Mesenchymal stem cell (in vitro differentiated cells and primary cell): ENCODE data around the gene PKDCC.

ENCODE experiments used
- DNase-seq: peaks from one replicate; pipeline ENCODE4 v3.0.0-alpha.2; 2013
- H2AFZ ChIP-seq: one replicate; pipeline ENCODE4 v1.6.1; 2013; ENCODE audit warnings: low read depth, mild to moderate bottlenecking, control low read depth, inconsistent platforms, low read length, moderate library complexity
- H2AK5ac ChIP-seq: 2 replicates; pipeline ENCODE4 v1.6.1; 2013; ENCODE audit warnings: low read length, moderate library complexity, mild to moderate bottlenecking, inconsistent platforms; ENCODE audit not compliant: severe bottlenecking
- H2BK120ac ChIP-seq: one replicate; pipeline ENCODE4 v1.6.1; 2013; ENCODE audit warnings: low read depth, mild to moderate bottlenecking, inconsistent platforms, low read length, moderate library complexity
- H2BK12ac ChIP-seq, 2 experiments: one replicate each; pipeline ENCODE4 v1.6.1; 2013; ENCODE audit warnings: inconsistent platforms in 2 of 2, low read length in 2 of 2, mild to moderate bottlenecking in 2 of 2, moderate library complexity in 2 of 2, control low read depth in 1 of 2
- H2BK15ac ChIP-seq: one replicate; pipeline ENCODE4 v1.6.1; 2013; ENCODE audit warnings: mild to moderate bottlenecking, low read depth, inconsistent platforms; ENCODE audit not compliant: poor library complexity, severe bottlenecking
- H2BK5ac ChIP-seq: 2 replicates; pipeline ENCODE4 v1.6.1; 2013; ENCODE audit warnings: low read depth, mild to moderate bottlenecking, low read length, control low read depth, inconsistent platforms; ENCODE audit not compliant: poor library complexity, severe bottlenecking
- H3K14ac ChIP-seq, 2 experiments: one replicate each; pipeline ENCODE4 v1.6.1; 2013; ENCODE audit warnings: inconsistent platforms in 2 of 2, low read length in 2 of 2, control low read depth in 1 of 2, mild to moderate bottlenecking in 1 of 2, moderate library complexity in 1 of 2
- H3K18ac ChIP-seq, 2 experiments: one replicate each; pipeline ENCODE4 v1.6.1; 2013; ENCODE audit warnings: inconsistent platforms in 2 of 2, low read length in 2 of 2, control low read depth in 1 of 2, low read depth in 1 of 2, mild to moderate bottlenecking in 1 of 2
- H3K23ac ChIP-seq, 2 experiments: one replicate each; pipeline ENCODE4 v1.6.1; 2013; ENCODE audit warnings: inconsistent platforms in 2 of 2, low read length in 2 of 2, mild to moderate bottlenecking in 2 of 2, moderate library complexity in 2 of 2, control low read depth in 1 of 2
- H3K27ac ChIP-seq: 2 replicates; pipeline ENCODE4 v1.5.1; 2013; ENCODE audit warnings: mild to moderate bottlenecking, moderate library complexity, low read length, control low read depth, inconsistent platforms; ENCODE audit not compliant: poor library complexity, severe bottlenecking
- H3K27me3 ChIP-seq, 2 experiments: 2 replicates each; pipeline versions ENCODE4 v1.6.1 to v1.7.0; 2013; ENCODE audit warnings: low read length in 2 of 2, mild to moderate bottlenecking in 2 of 2, moderate library complexity in 2 of 2, control low read depth in 1 of 2, inconsistent platforms in 1 of 2; ENCODE audit not compliant: control insufficient read depth in 1 of 2, insufficient read depth in 1 of 2
- H3K36me3 ChIP-seq, 2 experiments: 2 replicates each; pipeline versions ENCODE4 v1.6.1 to v1.7.0; 2013; ENCODE audit warnings: low read length in 2 of 2, control low read depth in 1 of 2, inconsistent platforms in 1 of 2, low read depth in 1 of 2, mild to moderate bottlenecking in 1 of 2; ENCODE audit not compliant: insufficient read depth in 2 of 2, control insufficient read depth in 1 of 2
- H3K4ac ChIP-seq, 2 experiments: one replicate each; pipeline ENCODE4 v1.6.1; 2013; ENCODE audit warnings: inconsistent platforms in 2 of 2, low read length in 2 of 2, mild to moderate bottlenecking in 2 of 2, moderate library complexity in 2 of 2, control low read depth in 1 of 2, low read depth in 1 of 2
- H3K4me1 ChIP-seq: 2 replicates; pipeline ENCODE4 v1.6.1; 2013; ENCODE audit warnings: low read depth, low read length, control low read depth; ENCODE audit not compliant: control insufficient read depth, insufficient read depth
- H3K4me2 ChIP-seq: 2 replicates; pipeline ENCODE4 v1.6.1; 2013; ENCODE audit warnings: low read length, mild to moderate bottlenecking, inconsistent platforms; ENCODE audit not compliant: poor library complexity, severe bottlenecking
- H3K4me3 ChIP-seq, 2 experiments: 2 replicates each; pipeline versions ENCODE4 v1.5.1 to v1.7.0; 2013; ENCODE audit warnings: low read length in 2 of 2, mild to moderate bottlenecking in 2 of 2, control low read depth in 1 of 2, low read depth in 1 of 2; ENCODE audit not compliant: insufficient read depth in 1 of 2
- H3K79me1 ChIP-seq: replicated peaks from 2 replicates; pipeline ENCODE4 v1.6.1; 2013; ENCODE audit warnings: mild to moderate bottlenecking, control low read depth, low read length, inconsistent platforms; ENCODE audit not compliant: poor library complexity, severe bottlenecking
- H3K9ac ChIP-seq: 2 replicates; pipeline ENCODE4 v1.7.0; 2013; ENCODE audit warnings: mild to moderate bottlenecking, low read length, moderate library complexity
- H3K9me3 ChIP-seq: 2 replicates; pipeline ENCODE4 v1.7.0; 2013; ENCODE audit warnings: mild to moderate bottlenecking, low read length; ENCODE audit not compliant: control insufficient read depth
- H4K8ac ChIP-seq: one replicate; pipeline ENCODE4 v1.6.1; 2013; ENCODE audit warnings: inconsistent platforms, mild to moderate bottlenecking, low read length, moderate library complexity
- H4K91ac ChIP-seq: one replicate; pipeline ENCODE4 v1.6.1; 2013; ENCODE audit warnings: mild to moderate bottlenecking, low read length, inconsistent platforms
- WGBS: methylation state at CpG from one replicate; pipeline ENCODE4 v1.1.7; 2013; ENCODE audit warnings: mixed read lengths; 5-methylcytosine and 5-hydroxymethylcytosine counted together

PKDCC gene

DNA sequence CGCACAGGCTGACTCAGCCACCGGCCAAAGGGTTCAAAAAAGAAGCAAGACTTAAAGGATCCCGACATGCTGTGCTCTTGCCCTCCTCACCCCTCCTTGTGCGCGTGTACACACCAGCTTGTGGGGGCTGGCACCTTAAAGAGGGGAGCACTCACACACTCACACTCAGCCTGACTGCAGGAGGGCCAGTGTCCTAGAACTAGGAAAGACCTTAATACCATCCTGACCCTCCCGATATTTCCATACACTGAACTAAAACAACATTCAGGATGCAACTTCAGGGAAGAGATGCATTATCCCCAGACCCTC, 5.6 kb downstream of the PKDCC start:
- Histone ChIP-seq H2BK12ac (peak overlapping the region; percentile 42 to 57), H2BK5ac (no peak overlapping the region), H3K9me3 (no peaks in the 10 kb centered on the region), H3K14ac (no peak overlapping the region), H2BK120ac (peak overlapping the region; percentile 8), H2AK5ac (no peak overlapping the region), H3K9ac (peak overlapping the region; percentile 50), H3K27me3 (no peaks in the 10 kb centered on the region), H3K18ac (peak overlapping the region; percentile 30 to 65), H4K91ac (peak overlapping the region; percentile 87), H3K4me3 (peak overlapping the region in 1 of 2 experiments; percentile 20), H2AFZ (no peak overlapping the region), H3K4me2 (no peak overlapping the region), H3K27ac (no peak overlapping the region), H3K23ac (no peak overlapping the region), H3K4me1 (peaks cover 48% of the 10 kb centered on the region), H2BK15ac (peak overlapping the region; percentile 23), H4K8ac (peak overlapping the region; percentile 93), H3K79me1 (peaks cover 42% of the 10 kb centered on the region), H3K36me3 (peaks cover 46 to 48% of the 10 kb centered on the region in 2 experiments), H3K4ac (peak overlapping the region; percentile 21 to 76)
- no peak for DNase-seq
- 29% methylated on average over 6 of the region's 6 CpGs for WGBS

DNA sequence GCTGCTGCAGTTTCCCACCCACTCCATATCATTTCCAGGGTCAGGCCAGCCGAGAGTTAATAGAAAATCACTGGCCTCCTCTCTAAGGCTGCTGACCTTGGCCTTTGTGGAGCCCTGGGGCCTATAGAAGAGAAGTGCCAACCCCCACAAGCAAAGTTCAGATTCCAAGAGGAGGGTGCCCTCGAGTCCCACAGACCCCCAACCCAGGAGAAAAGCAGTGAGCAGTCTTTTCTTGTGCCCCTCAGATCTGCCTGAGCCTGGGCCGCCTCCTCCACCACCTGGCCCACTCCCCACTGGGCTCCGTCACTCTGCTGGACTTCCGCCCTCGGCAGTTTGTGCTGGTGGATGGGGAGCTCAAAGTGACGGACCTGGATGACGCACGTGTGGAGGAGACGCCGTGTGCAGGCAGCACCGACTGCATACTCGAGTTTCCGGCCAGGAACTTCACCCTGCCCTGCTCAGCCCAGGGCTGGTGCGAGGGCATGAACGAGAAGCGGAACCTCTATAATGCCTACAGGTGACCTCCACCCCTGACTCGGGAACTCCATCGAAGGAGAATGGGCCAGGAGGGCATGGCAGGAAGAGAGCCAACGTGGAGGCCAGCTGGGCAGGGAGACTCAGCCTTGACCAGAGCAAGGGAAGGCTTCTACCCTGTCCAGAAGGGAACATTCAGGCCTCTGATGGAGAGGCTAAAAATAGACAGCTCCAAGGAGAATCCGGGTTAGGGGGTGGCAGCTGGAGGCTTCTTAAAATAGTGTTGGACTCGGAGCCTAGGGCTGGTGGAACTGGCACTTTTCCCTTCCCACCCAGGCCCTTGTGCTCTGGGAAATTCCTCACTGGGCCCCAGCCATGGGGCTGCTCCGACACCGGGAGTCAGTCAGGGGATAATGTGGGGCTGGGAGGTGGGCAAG, 6.2 kb downstream of the PKDCC start:
- Histone ChIP-seq H2BK15ac (peak overlapping the region; percentile 23), H3K14ac (peak overlapping the region in 1 of 2 experiments; percentile 14), H2AFZ (no peak overlapping the region), H3K36me3 (peaks cover 51 to 55% of the 10 kb centered on the region in 2 experiments), H3K18ac (peak overlapping the region; percentile 30 to 58), H3K9me3 (no peaks in the 10 kb centered on the region), H2BK5ac (no peak overlapping the region), H3K4ac (peak overlapping the region; percentile 21 to 84), H2BK120ac (peak overlapping the region; percentile 8), H3K4me2 (no peak overlapping the region), H3K4me1 (peaks cover 45% of the 10 kb centered on the region), H4K91ac (peak overlapping the region; percentile 90), H3K27ac (no peak overlapping the region), H3K4me3 (no peak overlapping the region), H4K8ac (peak overlapping the region; percentile 59), H2AK5ac (no peak overlapping the region), H3K79me1 (peaks cover 37% of the 10 kb centered on the region), H3K27me3 (no peaks in the 10 kb centered on the region), H3K9ac (peak overlapping the region; percentile 50), H3K23ac (no peak overlapping the region), H2BK12ac (peak overlapping the region; percentile 42 to 57)
- peak; percentile 51 for DNase-seq
- 81% methylated on average over 24 of the region's 24 CpGs for WGBS

DNA sequence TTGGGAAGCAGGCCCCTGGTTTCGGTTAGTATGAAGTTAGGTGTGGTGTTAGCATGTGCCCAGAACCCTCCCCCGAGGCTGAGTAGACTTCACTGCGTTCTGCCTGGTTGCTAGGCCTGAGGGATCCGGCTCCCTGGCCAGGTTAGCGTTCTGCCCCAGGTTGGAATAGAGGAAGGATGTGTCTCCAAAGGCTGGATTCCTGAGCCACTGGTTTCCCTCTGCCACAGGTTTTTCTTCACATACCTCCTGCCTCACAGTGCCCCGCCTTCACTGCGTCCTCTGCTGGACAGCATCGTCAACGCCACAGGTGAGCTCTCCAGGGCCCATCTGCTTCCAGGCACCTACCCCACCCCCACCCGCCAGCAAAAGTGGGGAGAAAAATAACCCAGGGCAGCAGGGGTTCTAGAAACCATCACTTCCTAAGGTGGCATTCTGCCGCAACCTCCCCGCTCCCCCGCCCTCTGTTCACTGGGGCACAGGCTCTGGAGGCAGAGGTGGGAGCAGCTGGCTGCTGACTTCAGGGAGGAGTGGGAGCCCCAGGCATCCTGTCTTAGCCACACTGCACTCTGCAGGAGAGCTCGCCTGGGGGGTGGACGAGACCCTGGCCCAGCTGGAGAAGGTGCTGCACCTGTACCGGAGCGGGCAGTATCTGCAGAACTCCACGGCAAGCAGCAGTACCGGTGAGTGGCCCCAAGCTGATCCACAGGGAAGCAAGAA, 7.1 kb downstream of the PKDCC start:
- Histone ChIP-seq H3K36me3 (peaks cover 59 to 63% of the 10 kb centered on the region in 2 experiments), H3K18ac (peak overlapping the region; percentile 54 to 58), H3K27ac (no peak overlapping the region), H2AFZ (no peak overlapping the region), H3K9ac (no peak overlapping the region), H2BK12ac (peak overlapping the region in 1 of 2 experiments; percentile 37), H3K27me3 (no peaks in the 10 kb centered on the region), H3K4me3 (no peak overlapping the region), H3K9me3 (no peaks in the 10 kb centered on the region), H2AK5ac (no peak overlapping the region), H4K8ac (peak overlapping the region; percentile 42), H3K23ac (no peak overlapping the region), H2BK5ac (no peak overlapping the region), H2BK15ac (no peak overlapping the region), H3K4ac (peak overlapping the region in 1 of 2 experiments; percentile 84), H2BK120ac (no peak overlapping the region), H3K4me1 (peaks cover 37% of the 10 kb centered on the region), H3K4me2 (no peak overlapping the region), H3K14ac (no peak overlapping the region), H3K79me1 (peaks cover 31% of the 10 kb centered on the region), H4K91ac (no peak overlapping the region)
- WGBS: 94% methylated on average over 17 of the region's 19 CpGs
- DNase-seq: no peak
